ENCODE measurements around the gene ZNF841. TPM values are rescaled to one million over a fixed set of nuclear protein-coding genes. Genes with fewer than 3 reads are reported as not detected.
A peak's percentile ranks its signal among the peaks of the same experiment; 100 is the strongest.
"Not testable (repeated sequence)": the region's sequence is repeated elsewhere in the genome, so short reads cannot be mapped to it uniquely, and the experiment has no call there.

The ZNF841 gene
- total RNA-seq, 2 experiments from 2014 or later = 16.4 to 17.9 TPM

- H3K36me3 Mint-ChIP-seq = peaks cover 11% of the 10 kb centered on the region
- H3K9me3 Mint-ChIP-seq = peaks cover 36% of the 10 kb centered on the region
- H3K4me3 Mint-ChIP-seq = no peak overlapping the region
- DNase-seq = no peak
- no peak overlapping the region for H3K27ac Mint-ChIP-seq
- H3K4me1 Mint-ChIP-seq = no peaks in the 10 kb centered on the region
- H3K27me3 Mint-ChIP-seq = no peaks in the 10 kb centered on the region
Observed at GRCh38 chr19:52101866-52102562, 6.4 kb upstream of the ZNF841 start.

- Mint-ChIP-seq H3K27me3 (no peaks in the 10 kb centered on the region), H3K36me3 (peaks cover 22% of the 10 kb centered on the region), H3K4me3 (no peak overlapping the region), H3K9me3 (peaks cover 37% of the 10 kb centered on the region), H3K4me1 (no peaks in the 10 kb centered on the region), H3K27ac (no peak overlapping the region)
- DNase-seq = no peak
Observed at GRCh38 chr19:52099497-52100138, 4.1 kb upstream of the ZNF841 start.

DNA sequence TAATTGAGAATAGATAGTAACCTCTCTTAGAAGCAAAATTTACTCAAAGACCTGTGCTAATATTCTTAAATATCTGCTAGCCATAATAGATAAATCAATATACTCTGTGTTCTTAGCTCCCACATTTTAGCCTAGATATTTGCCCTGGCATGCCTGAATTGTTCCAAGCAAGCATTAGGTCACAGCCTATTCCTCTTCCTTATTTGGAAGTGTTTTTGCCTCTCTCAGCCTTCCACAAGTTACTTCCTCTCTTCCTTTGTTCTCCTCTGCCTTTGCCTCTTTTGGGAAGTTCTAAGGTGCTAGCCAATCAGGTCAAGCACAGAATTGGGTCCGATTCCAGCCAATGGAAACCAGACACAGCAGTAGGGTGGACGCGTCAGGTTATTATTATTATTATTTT lies 851 bp upstream of the ZNF841 start:
- H3K27me3 Mint-ChIP-seq, DNase-seq, H3K4me1 Mint-ChIP-seq: not testable (repeated sequence)
- H3K36me3 Mint-ChIP-seq = peaks cover 52% of the 10 kb centered on the region
- H3K27ac Mint-ChIP-seq = peak overlapping the region; percentile 20
- peak overlapping the region; percentile 2 for H3K4me3 Mint-ChIP-seq
- peaks cover 53% of the 10 kb centered on the region for H3K9me3 Mint-ChIP-seq

DNA sequence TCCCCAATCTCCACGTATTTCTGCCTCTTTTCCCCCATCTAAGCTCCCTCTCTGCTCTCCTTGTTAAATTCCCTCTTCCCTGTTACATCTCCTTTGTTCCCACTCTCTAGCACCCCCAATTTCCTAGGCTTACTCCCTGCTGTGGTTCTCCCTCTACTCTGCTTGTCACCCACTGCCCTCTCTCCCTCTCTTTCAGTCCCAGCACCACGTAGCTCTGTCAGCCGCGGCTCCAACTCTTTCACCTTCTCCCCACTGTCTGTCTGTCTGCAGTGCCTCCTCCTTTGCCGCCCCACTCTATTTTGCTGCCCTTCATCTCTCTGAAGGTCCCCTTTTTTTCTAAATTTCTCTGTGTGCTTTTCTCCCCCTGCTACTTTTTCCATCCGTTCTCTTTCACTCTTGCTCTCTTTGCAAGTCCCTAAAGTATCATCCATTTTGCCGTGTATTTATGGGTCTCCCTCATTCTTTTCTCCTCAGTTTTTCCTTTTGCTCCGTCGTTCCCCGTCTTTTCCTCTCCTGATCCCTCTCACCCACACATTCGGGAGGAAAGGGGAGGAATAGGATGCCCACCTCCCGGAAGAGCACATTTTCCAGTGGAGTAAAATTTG lies 937 bp downstream of the ZNF841 start:
- H3K27ac Mint-ChIP-seq = peak overlapping the region; percentile 93
- no peak for DNase-seq
- H3K4me3 Mint-ChIP-seq = peak overlapping the region; percentile 84
- peaks cover 68% of the 10 kb centered on the region for H3K36me3 Mint-ChIP-seq
- H3K9me3 Mint-ChIP-seq = peaks cover 63% of the 10 kb centered on the region
- peaks cover 10% of the 10 kb centered on the region for H3K4me1 Mint-ChIP-seq
- no peaks in the 10 kb centered on the region for H3K27me3 Mint-ChIP-seq

DNA sequence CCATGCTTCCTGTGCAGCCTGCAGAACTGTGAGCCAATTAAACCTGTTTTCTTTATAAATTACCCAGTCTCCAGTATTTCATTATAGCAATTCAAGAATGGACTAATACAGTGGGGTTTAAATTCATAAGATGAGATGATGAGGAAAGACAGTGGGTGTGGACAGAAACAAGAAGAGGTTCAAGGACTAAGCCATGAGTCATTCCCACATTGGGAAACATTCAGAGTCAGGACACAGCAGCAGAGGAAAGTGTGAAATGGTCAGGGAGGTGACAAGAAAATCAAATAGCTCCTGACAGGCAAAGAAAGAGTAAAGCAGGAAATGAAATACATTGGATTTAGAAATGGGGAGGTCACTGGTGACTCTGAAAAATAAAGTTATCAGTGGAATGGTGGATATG lies 9.1 kb downstream of the ZNF841 start:
- DNase-seq = no peak
- H3K4me3 Mint-ChIP-seq = no peak overlapping the region
- peaks cover 75% of the 10 kb centered on the region for H3K9me3 Mint-ChIP-seq
- H3K27ac Mint-ChIP-seq = no peak overlapping the region
- H3K36me3 Mint-ChIP-seq = peaks cover 97% of the 10 kb centered on the region
- H3K4me1 Mint-ChIP-seq = no peaks in the 10 kb centered on the region
- no peaks in the 10 kb centered on the region for H3K27me3 Mint-ChIP-seq

GRCh38 chr19:52070496-52070895 lies 25.1 kb downstream of the ZNF841 start:
- no peaks in the 10 kb centered on the region for H3K4me1 Mint-ChIP-seq
- H3K9me3 Mint-ChIP-seq = peaks cover 72% of the 10 kb centered on the region
- H3K4me3 Mint-ChIP-seq = no peak overlapping the region
- no peaks in the 10 kb centered on the region for H3K27me3 Mint-ChIP-seq
- H3K36me3 Mint-ChIP-seq = peaks cover 98% of the 10 kb centered on the region
- no peak for DNase-seq
- H3K27ac Mint-ChIP-seq = no peak overlapping the region

GRCh38 chr19:52069653-52070052 lies 25.9 kb downstream of the ZNF841 start:
- no peaks in the 10 kb centered on the region for H3K4me1 Mint-ChIP-seq
- no peak overlapping the region for H3K4me3 Mint-ChIP-seq
- no peak for DNase-seq
- peaks cover 98% of the 10 kb centered on the region for H3K36me3 Mint-ChIP-seq
- H3K27ac Mint-ChIP-seq = no peak overlapping the region
- peaks cover 70% of the 10 kb centered on the region for H3K9me3 Mint-ChIP-seq
- H3K27me3 Mint-ChIP-seq = no peaks in the 10 kb centered on the region

GRCh38 chr19:52066258-52066863 lies 29.2 kb downstream of the ZNF841 start:
- no peaks in the 10 kb centered on the region for H3K27me3 Mint-ChIP-seq
- no peak overlapping the region for H3K4me3 Mint-ChIP-seq
- H3K9me3 Mint-ChIP-seq = peaks cover 68% of the 10 kb centered on the region
- H3K36me3 Mint-ChIP-seq = peaks cover 95% of the 10 kb centered on the region
- DNase-seq = no peak
- no peak overlapping the region for H3K27ac Mint-ChIP-seq
- H3K4me1 Mint-ChIP-seq = no peaks in the 10 kb centered on the region

- Mint-ChIP-seq H3K36me3 (peaks cover 95% of the 10 kb centered on the region), H3K9me3 (peaks cover 67% of the 10 kb centered on the region), H3K4me3 (no peak overlapping the region), H3K27me3 (no peaks in the 10 kb centered on the region), H3K27ac (no peak overlapping the region), H3K4me1 (no peaks in the 10 kb centered on the region)
- no peak for DNase-seq
Observed at GRCh38 chr19:52065399-52065798, 30.2 kb downstream of the ZNF841 start.

DNA sequence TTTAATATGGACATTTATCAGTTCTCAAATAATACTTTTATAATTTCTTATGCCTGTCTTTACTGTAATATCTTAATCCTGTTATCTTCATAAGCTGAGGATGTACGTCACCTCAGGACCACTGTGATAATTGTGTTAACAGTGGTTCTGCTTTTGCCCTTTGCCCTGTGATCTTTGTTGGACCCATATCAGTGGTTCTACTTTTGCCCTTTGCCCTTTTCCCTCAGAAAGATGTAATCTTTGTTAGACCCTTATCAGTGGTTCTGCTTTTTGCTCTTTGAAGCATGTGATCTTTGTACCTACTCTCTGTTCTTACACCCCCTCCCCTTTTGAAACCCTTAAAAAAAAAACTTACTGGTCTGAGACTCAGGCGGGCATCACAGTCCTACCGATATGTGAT lies 39.1 kb downstream of the ZNF841 start:
- not testable (repeated sequence) for H3K27me3 Mint-ChIP-seq, H3K27ac Mint-ChIP-seq, DNase-seq, H3K4me3 Mint-ChIP-seq, H3K4me1 Mint-ChIP-seq
- Mint-ChIP-seq H3K36me3 (peaks cover 89% of the 10 kb centered on the region), H3K9me3 (peaks cover 72% of the 10 kb centered on the region)

GRCh38 chr19:52051736-52052135 lies 43.8 kb downstream of the ZNF841 start:
- not testable (repeated sequence) for H3K4me3 Mint-ChIP-seq, DNase-seq
- peaks cover 59% of the 10 kb centered on the region for H3K9me3 Mint-ChIP-seq

GRCh38 chr19:52048555-52049501 lies 46.7 kb downstream of the ZNF841 start, which contains the start of gene ZNF432:
TSS of gene ZNF432 (minus strand) at chr19:52048838. CDS start at chr19:52046868, 1,970 bp downstream.
- Mint-ChIP-seq H3K4me1 (peaks cover 19% of the 10 kb centered on the region), H3K4me3 (peak within 1 kb of the TSS; percentile 99), H3K27ac (peak within 1 kb of the TSS; percentile 100), H3K27me3 (peaks cover 6% of the 10 kb centered on the region), H3K36me3 (peaks cover 90% of the 10 kb centered on the region), H3K9me3 (peaks cover 53% of the 10 kb centered on the region)
- DNase-seq = peak; percentile 81

More at GRCh38 chr19:52051736-52052135, 43.8 kb downstream of the ZNF841 start:
- Mint-ChIP-seq H3K36me3 (peaks cover 88% of the 10 kb centered on the region), H3K4me1 (peaks cover 18% of the 10 kb centered on the region)
- H3K27me3 Mint-ChIP-seq, H3K27ac Mint-ChIP-seq: not testable (repeated sequence)

GRCh38 chr19:52039169-52039568 lies 56.4 kb downstream of the ZNF841 start:
- DNase-seq = no peak
- Mint-ChIP-seq H3K36me3 (peaks cover 95% of the 10 kb centered on the region), H3K27me3 (no peaks in the 10 kb centered on the region), H3K4me3 (no peak overlapping the region), H3K27ac (no peak overlapping the region), H3K4me1 (no peaks in the 10 kb centered on the region), H3K9me3 (peaks cover 57% of the 10 kb centered on the region)

GRCh38 chr19:52034051-52034728 lies 61.4 kb downstream of the ZNF841 start:
- H3K4me1 Mint-ChIP-seq = no peaks in the 10 kb centered on the region
- DNase-seq = no peak
- H3K27ac Mint-ChIP-seq = no peak overlapping the region
- peaks cover 54% of the 10 kb centered on the region for H3K9me3 Mint-ChIP-seq
- H3K27me3 Mint-ChIP-seq = no peaks in the 10 kb centered on the region
- H3K36me3 Mint-ChIP-seq = peaks cover 88% of the 10 kb centered on the region
- H3K4me3 Mint-ChIP-seq = no peak overlapping the region

Measured in activated naive CD8-positive, alpha-beta T cell treated with anti-CD3 and anti-CD28 coated beads for 36 hours (primary cell).